Activated T-helper 2 cell treated with anti-CD3 and anti-CD28 coated beads, Interferon-gamma antibody, Interleukin-2, Interleukin-4, amounts not matched to agents 10 μg/mL and 5 μg/mL and 100 μg/mL, durations not matched to agents 14 hours and 24 hours and 36 hours (primary cell): ENCODE results near the gene ZNF426. TPM values are rescaled to one million over a fixed set of nuclear protein-coding genes. Genes with fewer than 3 reads are reported as not detected.
"Not testable (repeated sequence)": the region's sequence is repeated elsewhere in the genome, so short reads cannot be mapped to it uniquely, and the experiment has no call there.

Source experiments
- DNase-seq: peaks from one replicate; pipeline ENCODE4 v3.0.0; 2021; ENCODE audit warnings: low spot score
- H3K27ac Mint-ChIP-seq: one replicate; pipeline ENCODE4 v1.8.0; 2021; ENCODE audit warnings: mixed read lengths
- H3K27me3 Mint-ChIP-seq: one replicate; pipeline ENCODE4 v1.8.0; 2021; ENCODE audit warnings: low read depth, mixed read lengths
- H3K36me3 Mint-ChIP-seq: one replicate; pipeline ENCODE4 v1.8.0; 2021; ENCODE audit warnings: low read depth, mixed read lengths
- H3K4me1 Mint-ChIP-seq: one replicate; pipeline ENCODE4 v1.8.0; 2021; ENCODE audit warnings: low read depth, mixed read lengths
- H3K4me3 Mint-ChIP-seq: one replicate; pipeline ENCODE4 v1.8.0; 2021; ENCODE audit warnings: low read depth, mild to moderate bottlenecking, moderate library complexity, mixed read lengths
- H3K9me3 Mint-ChIP-seq: one replicate; pipeline ENCODE4 v1.8.0; 2021; ENCODE audit warnings: mixed read lengths
- intact Hi-C: fragments of 100-400 bp; cut with micrococcal nuclease; formaldehyde crosslinking; loops from one replicate; pipeline ENCODE4 v1.15.1; 2023
- total RNA-seq: library from RNA; stranded (reverse); gene quantifications from 2 replicates; pipeline ENCODE4 v1.2.3, GENCODE V29; 2022

The ZNF426 gene
- 10.4 and 10.5 TPM in 2 replicates for total RNA-seq

DNA sequence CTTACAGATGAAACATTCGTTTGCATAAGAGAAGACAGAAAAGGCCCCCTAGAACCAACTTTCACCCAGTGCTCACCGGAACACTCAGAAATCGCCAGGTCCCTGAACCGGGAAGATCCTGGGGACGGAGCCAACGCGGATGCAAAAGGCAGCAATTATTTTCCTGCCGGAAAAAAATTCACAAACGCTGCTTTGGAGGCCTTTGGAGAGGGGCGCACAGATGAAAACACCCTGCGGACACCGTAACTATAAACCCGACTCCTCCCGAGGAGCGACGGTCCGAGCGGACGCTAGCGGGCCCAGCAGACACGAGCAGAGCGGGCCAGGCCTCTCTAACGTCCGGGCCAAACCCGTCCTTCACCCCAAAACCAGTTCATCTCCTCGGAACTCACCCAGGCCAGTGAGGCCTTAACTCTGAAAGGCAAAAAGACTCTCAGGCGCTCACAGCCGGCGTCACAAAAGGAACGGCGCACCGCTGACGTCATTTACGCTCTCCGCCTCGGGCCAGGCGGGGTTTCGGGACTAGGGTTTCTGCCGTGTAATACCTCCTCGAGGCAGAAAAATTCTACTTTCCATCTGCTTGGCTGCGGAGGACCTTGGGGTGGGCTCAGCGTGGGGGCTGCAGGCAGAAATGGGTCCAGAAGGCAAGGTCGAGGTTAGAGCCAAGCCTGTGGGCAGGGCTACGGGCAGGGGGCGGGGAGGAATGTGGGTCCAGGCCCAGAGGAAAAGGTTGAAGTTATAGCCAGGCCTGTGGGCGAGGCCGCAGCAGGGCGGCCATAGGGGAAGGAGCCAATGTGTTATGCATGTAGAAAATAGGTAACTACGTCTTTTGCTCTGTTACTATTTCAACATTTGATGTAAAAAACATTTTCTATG lies at the start of gene ZNF426:
TSS of gene ZNF426 (minus strand) at position 463 of the 876 bp plus-strand sequence. CDS start 2,413 bp downstream, outside the sequence.
- intact Hi-C loops, result loop anchor here (1.0 to 5.0 kb wide), 3 partner anchors 46 to 229 kb away; partner anchors contain the start of genes ZNF121, ZNF266 and ZNF699
- H3K4me1 Mint-ChIP-seq, result peaks cover 5% of the 10 kb centered on the region
- peaks cover 68% of the 10 kb centered on the region for H3K36me3 Mint-ChIP-seq
- peak; percentile 76 for DNase-seq
- peak within 1 kb of the TSS; percentile 93 for H3K4me3 Mint-ChIP-seq
- no peaks in the 10 kb centered on the region for H3K27me3 Mint-ChIP-seq
- H3K27ac Mint-ChIP-seq, result peak within 1 kb of the TSS; percentile 95
- H3K9me3 Mint-ChIP-seq, result peaks cover 54% of the 10 kb centered on the region

DNA sequence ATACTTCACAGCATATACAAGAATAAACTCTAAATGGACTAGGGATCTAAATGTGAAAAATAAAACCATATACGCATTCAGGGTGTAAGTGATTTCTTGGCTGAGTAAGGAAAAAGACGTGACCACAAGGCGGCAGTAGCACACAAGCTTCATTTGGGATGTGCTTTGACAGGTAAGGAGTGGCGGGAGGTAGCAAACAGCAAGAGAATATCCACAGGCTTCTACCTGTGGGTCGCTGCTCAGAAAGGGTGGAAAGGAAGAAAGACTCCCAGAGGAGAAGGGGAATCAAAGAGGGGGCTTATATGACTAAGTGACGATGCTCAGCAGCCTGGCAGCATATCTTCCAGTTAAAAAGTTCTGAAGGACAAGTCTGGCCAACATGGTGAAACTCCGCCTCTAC lies 48.3 kb upstream of the ZNF426 start:
- Mint-ChIP-seq H3K36me3 (peaks cover 19% of the 10 kb centered on the region), H3K9me3 (peaks cover 7% of the 10 kb centered on the region), H3K4me1 (peaks cover 7% of the 10 kb centered on the region), H3K27me3 (peaks cover 2% of the 10 kb centered on the region), H3K27ac (no peak overlapping the region), H3K4me3 (no peak overlapping the region)
- peak; percentile 62 for DNase-seq
- intact Hi-C loops, result loop anchor here (1.0 to 10.0 kb wide), 3 partner anchors 35 to 450 kb away; partner anchors contain the start of genes ZNF561 and ZNF846

DNA sequence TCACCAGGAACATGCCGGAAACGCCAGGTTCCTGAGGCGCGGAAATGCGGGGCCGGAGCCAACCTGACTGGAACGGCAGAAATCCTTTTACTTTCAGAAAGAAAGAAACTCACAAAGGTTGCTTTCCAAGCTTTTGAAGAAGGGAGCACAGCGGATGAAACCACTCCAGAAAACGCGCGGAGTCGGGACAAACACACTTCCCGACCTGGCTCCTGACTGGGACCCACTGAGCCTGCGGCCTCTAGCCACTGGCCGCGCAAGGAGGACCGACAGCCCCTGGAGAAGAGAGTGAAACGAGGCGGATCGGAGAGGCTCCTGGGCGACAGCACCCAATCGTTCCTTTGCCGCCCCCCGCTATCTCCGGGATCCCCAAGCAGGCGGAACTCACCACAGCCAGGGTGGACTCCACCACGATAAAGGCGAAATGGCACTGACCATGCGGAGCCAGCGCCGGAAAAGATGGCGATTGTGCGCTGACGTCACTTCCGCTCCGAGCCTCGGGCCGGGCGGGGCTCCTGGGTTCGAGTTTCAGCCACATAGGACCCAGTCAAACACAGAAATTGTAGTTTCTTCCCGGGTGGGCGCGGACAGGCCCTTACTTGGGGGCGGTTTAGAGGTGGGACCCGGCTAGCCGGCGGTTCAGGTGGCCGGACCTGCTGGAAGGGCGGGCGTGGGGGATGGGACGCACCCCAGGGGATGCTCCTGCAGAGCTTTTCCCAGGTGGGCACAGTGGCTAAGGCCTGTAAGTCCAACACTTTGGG lies 45.8 kb upstream of the ZNF426 start, which contains the start of gene ZNF121:
TSS of gene ZNF121 (minus strand) at position 432 of the 761 bp plus-strand sequence. CDS start 16,407 bp downstream, outside the sequence.
- H3K36me3 Mint-ChIP-seq, result peaks cover 44% of the 10 kb centered on the region
- intact Hi-C loops, result loop anchor here (2.0 to 10.0 kb wide), 4 partner anchors 45 to 209 kb away; partner anchors contain the start of genes ZNF266, ZNF426 and ZNF846
- peak within 1 kb of the TSS; percentile 92 for H3K27ac Mint-ChIP-seq
- H3K4me1 Mint-ChIP-seq, result peaks cover 12% of the 10 kb centered on the region
- peaks cover 2% of the 10 kb centered on the region for H3K27me3 Mint-ChIP-seq
- H3K9me3 Mint-ChIP-seq, result peaks cover 28% of the 10 kb centered on the region
- peak; percentile 77 for DNase-seq
- peak within 1 kb of the TSS; percentile 91 for H3K4me3 Mint-ChIP-seq

DNA sequence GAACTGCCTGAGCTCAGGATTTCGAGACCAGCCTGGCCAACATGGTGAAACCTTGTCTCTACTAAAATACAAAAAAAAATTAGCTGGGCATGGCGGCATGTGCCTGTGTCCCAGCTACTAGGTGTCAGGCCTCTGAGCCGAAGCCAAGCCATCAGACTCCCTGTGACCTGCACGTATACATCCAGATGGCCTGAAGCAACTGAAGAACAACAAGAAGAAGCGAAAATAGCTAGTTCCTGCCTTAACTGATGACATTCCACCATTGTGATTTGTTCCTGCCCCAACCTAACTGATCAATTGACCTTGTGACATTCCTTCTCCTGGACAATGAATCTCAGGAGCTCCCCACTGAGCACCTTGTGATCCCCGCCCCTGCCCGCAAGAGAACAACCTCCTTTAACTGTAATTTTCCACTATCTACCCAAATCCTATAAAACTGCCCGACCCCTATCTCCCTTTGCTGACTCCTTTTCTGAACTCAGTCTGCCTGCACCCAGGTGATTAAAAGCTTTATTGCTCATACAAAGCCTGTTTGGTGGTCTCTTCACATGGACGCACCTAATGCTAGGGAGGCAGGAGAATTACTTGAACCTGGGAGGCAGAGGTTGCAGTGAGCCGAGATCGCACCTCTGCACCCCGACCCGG lies 43.8 kb upstream of the ZNF426 start:
- Mint-ChIP-seq H3K9me3 (peaks cover 45% of the 10 kb centered on the region), H3K4me1 (peaks cover 13% of the 10 kb centered on the region), H3K27ac (peak overlapping the region; percentile 74), H3K36me3 (peaks cover 64% of the 10 kb centered on the region), H3K4me3 (peak overlapping the region; percentile 70)
- intact Hi-C loops, result loop anchor here (5.0 to 10.0 kb wide), 2 partner anchors 145 to 183 kb away; partner anchors contain the start of genes ZNF266 and ZNF846
- not testable (repeated sequence) for DNase-seq, H3K27me3 Mint-ChIP-seq

DNA sequence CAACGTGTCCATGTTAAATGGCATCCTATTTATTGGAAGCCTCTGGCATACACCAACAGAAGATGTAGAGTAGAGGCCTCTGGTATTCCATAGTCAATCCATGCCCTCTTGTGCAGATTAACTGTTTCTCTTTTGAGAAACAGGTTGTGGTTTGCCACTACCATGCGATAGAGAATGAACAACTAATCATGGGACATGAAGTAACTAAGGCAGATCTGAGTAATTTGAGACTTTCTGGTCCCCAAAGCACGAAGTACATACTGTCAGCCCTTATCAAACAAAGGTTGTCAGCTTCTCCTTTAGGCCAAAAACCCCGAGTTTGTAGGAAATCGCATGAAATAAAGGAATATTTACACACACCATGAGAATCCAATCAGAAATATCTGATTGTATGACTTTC lies 42.3 kb upstream of the ZNF426 start:
- no peaks in the 10 kb centered on the region for H3K27me3 Mint-ChIP-seq
- peaks cover 60% of the 10 kb centered on the region for H3K9me3 Mint-ChIP-seq
- intact Hi-C loops, result loop anchor here (5.0 to 10.0 kb wide), 2 partner anchors 143 to 184 kb away; partner anchors contain the start of genes ZNF266 and ZNF846
- H3K4me1 Mint-ChIP-seq, result peaks cover 10% of the 10 kb centered on the region
- no peak overlapping the region for H3K4me3 Mint-ChIP-seq
- DNase-seq, result no peak
- peaks cover 79% of the 10 kb centered on the region for H3K36me3 Mint-ChIP-seq
- H3K27ac Mint-ChIP-seq, result no peak overlapping the region

DNA sequence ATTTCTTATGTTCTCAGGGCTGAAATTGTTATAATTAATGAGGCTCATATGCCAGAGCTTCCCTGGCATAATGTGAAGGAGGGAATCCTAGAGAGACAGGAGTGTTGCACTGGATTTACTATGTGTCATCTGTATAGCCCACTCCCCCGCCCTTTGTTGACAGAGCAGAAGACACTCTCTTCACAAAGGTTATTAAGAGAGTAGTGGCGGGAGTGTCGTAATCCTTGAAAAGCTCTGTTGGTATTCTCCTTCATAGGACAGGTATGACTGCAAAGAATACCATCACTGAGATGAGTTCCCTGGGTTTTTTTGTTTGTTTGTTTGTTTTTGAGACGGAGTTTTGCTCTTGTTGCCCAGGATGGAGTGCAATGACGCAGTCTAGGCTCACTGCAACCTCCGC lies 31.8 kb upstream of the ZNF426 start:
- intact Hi-C loops, result no loop called here
- Mint-ChIP-seq H3K27me3 (no peaks in the 10 kb centered on the region), H3K4me1 (no peaks in the 10 kb centered on the region), H3K27ac (no peak overlapping the region), H3K9me3 (peaks cover 79% of the 10 kb centered on the region), H3K4me3 (no peak overlapping the region), H3K36me3 (peaks cover 99% of the 10 kb centered on the region)
- DNase-seq, result no peak

DNA sequence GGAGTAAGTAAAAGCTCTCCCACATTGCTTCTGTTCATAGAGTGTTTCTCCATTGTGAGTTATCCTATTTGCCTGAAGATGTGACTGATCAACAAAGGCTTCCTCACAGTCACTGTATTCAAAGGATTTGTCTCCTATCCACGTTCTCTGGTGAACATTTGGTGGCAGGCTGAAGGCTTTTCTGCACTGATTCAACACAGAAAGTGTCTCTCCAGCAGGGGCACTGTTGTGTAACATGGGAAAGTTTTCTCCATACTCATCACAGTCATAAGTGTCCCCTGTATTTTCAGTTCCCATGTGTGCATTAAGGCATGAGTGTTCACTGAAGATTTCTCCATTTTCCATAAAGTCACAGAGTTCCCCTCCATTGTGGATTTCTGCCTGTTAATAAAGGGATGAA lies 28.3 kb upstream of the ZNF426 start:
- intact Hi-C loops, result no loop called here
- DNase-seq, result no peak
- H3K9me3 Mint-ChIP-seq, result peaks cover 80% of the 10 kb centered on the region
- H3K27me3 Mint-ChIP-seq, result no peaks in the 10 kb centered on the region
- peaks cover 99% of the 10 kb centered on the region for H3K36me3 Mint-ChIP-seq
- H3K27ac Mint-ChIP-seq, result no peak overlapping the region
- H3K4me1 Mint-ChIP-seq, result no peaks in the 10 kb centered on the region
- H3K4me3 Mint-ChIP-seq, result no peak overlapping the region

DNA sequence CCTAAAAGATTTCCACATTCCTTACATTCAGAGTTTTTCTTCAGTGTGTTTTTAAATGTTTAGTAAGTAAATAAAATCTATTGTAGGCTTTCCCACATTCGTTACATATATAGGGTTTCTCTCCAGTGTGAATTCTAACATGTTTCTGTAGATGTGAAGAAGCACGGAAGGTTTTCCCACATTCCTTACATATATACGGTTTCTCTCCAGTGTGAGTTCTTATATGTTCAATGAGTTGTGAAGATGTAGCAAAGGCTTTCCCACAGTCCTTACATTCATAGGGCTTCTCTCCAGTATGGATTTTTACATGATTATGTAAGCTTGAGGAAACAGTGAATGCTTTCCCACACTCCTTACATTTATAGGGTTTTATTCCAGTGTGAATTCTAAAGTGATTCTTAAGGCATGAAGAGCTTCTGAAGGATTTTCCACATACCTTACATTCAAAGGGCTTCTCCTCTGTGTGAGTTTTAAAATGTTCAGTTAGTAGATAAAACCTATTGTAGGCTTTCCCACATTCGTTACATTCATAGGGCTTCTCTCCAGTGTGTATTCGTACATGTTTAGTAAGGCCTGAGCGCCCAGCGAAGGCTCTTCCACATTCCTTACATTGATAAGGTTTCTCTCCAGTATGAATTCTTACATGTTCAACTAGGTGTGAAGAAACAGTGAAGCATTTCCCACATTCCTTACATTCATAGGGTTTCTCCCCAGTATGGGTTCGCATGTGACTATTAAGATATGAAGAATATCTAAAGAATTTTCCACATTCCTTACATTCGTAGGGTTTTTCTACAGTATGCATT lies 27.7 kb upstream of the ZNF426 start:
- Mint-ChIP-seq H3K4me3 (no peak overlapping the region), H3K36me3 (peaks cover 99% of the 10 kb centered on the region), H3K27me3 (no peaks in the 10 kb centered on the region), H3K27ac (no peak overlapping the region), H3K9me3 (peaks cover 80% of the 10 kb centered on the region), H3K4me1 (no peaks in the 10 kb centered on the region)
- intact Hi-C loops, result no loop called here
- no peak for DNase-seq

DNA sequence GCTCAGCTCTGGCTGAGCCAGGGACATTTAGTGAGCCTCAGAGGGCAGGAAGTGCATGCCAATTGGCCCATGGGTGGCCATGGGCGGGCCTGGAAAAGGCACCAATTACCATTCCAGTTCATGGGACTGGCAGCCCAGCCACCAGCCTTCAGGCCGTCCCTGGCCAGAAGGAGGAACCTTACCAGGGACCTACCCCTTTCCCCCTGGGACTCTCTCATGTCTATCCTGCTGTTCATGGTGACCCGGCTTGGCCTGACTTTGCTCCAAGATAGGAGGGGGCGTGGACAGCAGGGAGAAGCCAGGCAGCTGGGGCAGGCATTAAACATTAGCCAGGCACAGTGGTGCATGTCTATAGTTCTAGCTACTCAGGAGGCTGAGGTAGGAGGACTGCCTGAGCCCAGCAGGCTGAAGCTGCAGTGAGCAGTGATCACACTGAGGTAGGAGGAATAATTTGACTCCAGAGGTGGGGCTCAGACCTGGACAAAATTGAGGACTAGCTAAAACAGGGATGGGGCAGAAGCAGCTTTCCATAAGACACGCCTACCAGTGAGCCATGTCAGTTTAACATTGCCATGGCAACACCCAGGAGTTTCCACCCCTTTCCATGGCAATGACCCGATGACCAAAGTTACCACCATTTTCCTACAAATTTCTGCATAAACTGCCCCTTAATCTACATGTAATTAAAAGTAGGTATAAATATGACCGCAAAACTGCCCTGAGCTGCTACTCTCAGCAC lies 14.3 kb upstream of the ZNF426 start:
- Mint-ChIP-seq H3K4me1 (no peaks in the 10 kb centered on the region), H3K4me3 (no peak overlapping the region), H3K27ac (no peak overlapping the region), H3K36me3 (peaks cover 9% of the 10 kb centered on the region), H3K9me3 (peaks cover 51% of the 10 kb centered on the region), H3K27me3 (no peaks in the 10 kb centered on the region)
- intact Hi-C loops, result no loop called here
- DNase-seq, result no peak

DNA sequence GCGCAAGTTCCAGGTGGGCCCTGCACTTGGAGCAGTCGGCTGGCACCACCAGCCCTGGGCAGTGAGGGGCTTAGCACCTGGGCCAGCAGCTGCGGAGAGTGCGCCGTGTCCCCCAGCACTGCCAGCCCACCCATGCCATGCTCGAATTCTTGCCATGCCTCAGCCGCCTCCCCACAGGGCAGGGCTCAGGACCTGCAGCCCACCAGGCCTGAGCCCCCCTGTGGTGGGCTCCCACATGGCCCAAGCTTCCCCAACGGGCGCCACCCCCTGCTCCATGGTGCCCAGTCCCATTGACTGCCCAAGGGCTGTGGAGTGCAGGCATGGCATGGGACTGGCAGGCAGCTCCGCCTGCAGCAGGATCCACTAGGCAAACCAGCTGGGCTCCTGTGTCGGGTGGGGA lies 9.4 kb upstream of the ZNF426 start:
- no peak for DNase-seq
- Mint-ChIP-seq H3K9me3 (peaks cover 30% of the 10 kb centered on the region), H3K4me3 (no peak overlapping the region), H3K27me3 (no peaks in the 10 kb centered on the region), H3K27ac (no peak overlapping the region), H3K36me3 (peaks cover 3% of the 10 kb centered on the region), H3K4me1 (no peaks in the 10 kb centered on the region)
- intact Hi-C loops, result no loop called here

DNA sequence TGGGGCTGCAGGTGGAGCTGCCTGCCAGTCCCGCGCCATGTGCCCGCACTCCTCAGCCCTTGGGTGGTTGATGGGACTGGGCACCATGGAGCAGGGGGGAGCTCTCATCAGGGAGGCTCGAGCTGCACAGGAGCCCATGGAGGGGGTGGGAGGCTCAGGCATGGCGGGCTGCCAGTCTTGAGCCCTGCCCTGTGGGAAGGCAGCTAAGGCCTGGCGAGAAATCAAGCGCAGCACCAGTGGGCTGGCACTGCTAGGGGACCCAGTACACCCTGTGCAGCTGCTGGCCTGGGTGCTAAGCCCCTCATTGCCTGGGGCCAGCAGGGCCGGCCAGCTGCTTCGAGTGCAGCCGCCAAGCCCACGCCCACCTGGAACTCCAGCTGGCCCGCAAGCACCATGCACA lies 2.8 kb upstream of the ZNF426 start:
- H3K4me3 Mint-ChIP-seq, H3K27me3 Mint-ChIP-seq, H3K4me1 Mint-ChIP-seq, H3K27ac Mint-ChIP-seq, DNase-seq, intact Hi-C loops: not testable (repeated sequence)
- peaks cover 35% of the 10 kb centered on the region for H3K9me3 Mint-ChIP-seq
- peaks cover 40% of the 10 kb centered on the region for H3K36me3 Mint-ChIP-seq
